Brain microvascular endothelial cell (primary cell): Measurements from ENCODE around the gene SLC3A2.

Source experiments
- DNase-seq: peaks from one replicate; pipeline ENCODE4 v3.0.0-alpha.2; 2020
- H3K27ac ChIP-seq: fragments of 250-450 bp; sonication (Bioruptor Pico); 2 replicates; pipeline ENCODE4 v1.5.1; 2020; ENCODE audit warnings: mild to moderate bottlenecking, moderate library complexity
- H3K27me3 ChIP-seq: fragments of 250-450 bp; sonication (Bioruptor Pico); replicated peaks from 2 replicates; pipeline ENCODE4 v1.5.1; 2020; ENCODE audit warnings: mild to moderate bottlenecking
- H3K36me3 ChIP-seq: fragments of 250-450 bp; sonication (Bioruptor Pico); replicated peaks from 2 replicates; pipeline ENCODE4 v1.5.1; 2020; ENCODE audit warnings: mild to moderate bottlenecking
- H3K4me3 ChIP-seq: 2 replicates; pipeline ENCODE4 v1.5.1; 2011; ENCODE audit warnings: low read depth, mild to moderate bottlenecking, control low read depth, low read length, moderate library complexity
- CTCF ChIP-seq: IDR thresholded peaks from 2 replicates; pipeline ENCODE4 v1.5.1; 2011; ENCODE audit warnings: low read depth, mild to moderate bottlenecking, moderate library complexity, low read length, control low read depth, inconsistent platforms; ENCODE audit errors: missing control alignments
- in situ Hi-C: cut with HindIII; loops from 2 replicates; pipeline ENCODE4 v1.10.0; 2017; ENCODE audit warnings: low sequenced_read_pairs, low pct_ligation_motif_present

The SLC3A2 gene

DNA sequence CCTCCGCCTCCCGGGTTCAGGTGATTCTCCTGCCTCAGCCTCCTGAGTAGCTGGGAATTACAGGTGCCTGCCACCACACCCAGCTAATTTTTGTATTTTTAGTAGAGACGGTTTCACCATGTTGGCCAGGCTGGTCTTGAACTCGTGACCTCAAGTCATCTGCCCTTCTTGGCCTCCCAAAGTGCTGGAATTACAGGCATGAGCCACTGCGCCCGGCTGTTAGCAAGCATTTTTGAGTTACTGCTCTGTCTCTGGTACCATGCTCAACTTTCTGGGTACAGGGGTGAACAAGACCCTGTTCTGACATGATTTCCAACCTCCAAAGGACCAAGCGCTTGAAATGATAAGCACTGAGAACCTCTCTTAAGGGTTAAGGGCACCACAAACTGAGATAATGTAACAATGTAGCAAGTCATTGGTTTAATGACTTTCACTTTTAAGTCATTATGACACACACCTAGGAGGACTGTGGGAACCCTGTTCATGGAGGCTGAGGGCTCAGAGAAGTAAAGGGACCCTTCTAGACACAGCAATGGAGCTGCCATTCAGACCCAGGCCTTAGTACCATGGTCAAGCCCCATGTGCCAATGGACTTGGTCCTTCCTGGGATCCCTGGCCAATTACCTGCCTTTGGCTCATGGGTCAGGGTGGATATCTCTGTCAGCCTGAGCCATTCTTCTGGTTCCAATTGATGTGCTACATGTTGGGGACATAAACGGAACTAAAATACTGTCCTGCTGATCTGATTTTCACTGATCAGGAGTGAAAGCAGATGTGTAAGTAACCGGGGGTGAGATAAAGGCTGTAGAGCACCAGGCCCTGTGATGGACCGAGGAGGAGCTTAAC, 11.6 kb downstream of the SLC3A2 start:
- no peak for DNase-seq
- Histone ChIP-seq H3K36me3 (peaks cover 26% of the 10 kb centered on the region), H3K4me3 (no peak overlapping the region), H3K27ac (no peak overlapping the region), H3K27me3 (no peaks in the 10 kb centered on the region)
- no peak for TF ChIP-seq CTCF
- in situ Hi-C loops = no loop called here

DNA sequence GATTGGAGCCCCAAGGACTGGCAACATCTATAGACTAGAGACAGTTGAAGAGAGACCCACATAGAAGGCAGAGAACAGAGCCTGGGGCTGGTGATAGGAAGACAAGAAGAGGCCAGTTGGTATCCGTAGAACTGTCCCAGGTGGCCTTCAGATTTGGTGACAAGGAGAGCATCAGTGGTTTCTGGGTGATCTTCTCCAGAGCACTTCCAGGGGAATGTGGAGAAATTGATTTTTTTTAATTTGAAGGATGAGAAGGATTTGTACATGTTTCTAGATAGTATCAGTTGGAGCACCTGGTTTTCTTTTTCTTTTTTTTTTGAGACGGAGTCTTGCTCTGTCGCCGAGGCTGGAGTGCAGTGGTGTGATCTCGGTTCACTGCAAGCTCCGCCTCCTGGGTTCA, 14.8 kb downstream of the SLC3A2 start:
- in situ Hi-C loops = no loop called here
- TF ChIP-seq CTCF = no peak
- no peak for DNase-seq
- Histone ChIP-seq H3K4me3 (no peak overlapping the region), H3K36me3 (no peaks in the 10 kb centered on the region), H3K27ac (no peak overlapping the region), H3K27me3 (no peaks in the 10 kb centered on the region)

GRCh38 chr11:62896049-62896448, 15.4 kb downstream of the SLC3A2 start:
- Histone ChIP-seq H3K4me3 (no peak overlapping the region), H3K36me3 (no peaks in the 10 kb centered on the region), H3K27ac (no peak overlapping the region), H3K27me3 (no peaks in the 10 kb centered on the region)
- no peak for TF ChIP-seq CTCF
- in situ Hi-C loops = no loop called here
- no peak for DNase-seq

DNA sequence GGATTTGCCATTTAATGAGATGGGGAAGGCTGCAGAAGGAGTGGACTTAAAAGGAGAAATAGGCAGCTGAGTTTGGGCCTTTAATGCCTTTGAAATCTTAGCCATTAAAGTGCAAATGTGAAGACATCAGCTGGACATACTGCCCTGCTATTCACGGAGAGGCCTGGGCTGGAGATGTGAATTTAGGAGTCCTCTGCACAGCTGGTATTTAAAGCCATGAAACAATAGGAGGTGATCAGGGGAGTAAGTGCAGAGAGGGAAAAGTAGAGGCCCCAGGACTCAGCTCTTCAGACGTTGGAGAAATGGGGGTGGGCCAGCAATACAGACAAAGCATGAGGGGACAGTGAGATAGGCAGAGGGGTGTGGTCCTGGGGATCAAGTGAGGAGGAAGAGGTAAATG, 16.6 kb downstream of the SLC3A2 start:
- Histone ChIP-seq H3K36me3 (no peaks in the 10 kb centered on the region), H3K4me3 (no peak overlapping the region), H3K27me3 (no peaks in the 10 kb centered on the region), H3K27ac (no peak overlapping the region)
- in situ Hi-C loops = no loop called here
- no peak for TF ChIP-seq CTCF
- DNase-seq = no peak

DNA sequence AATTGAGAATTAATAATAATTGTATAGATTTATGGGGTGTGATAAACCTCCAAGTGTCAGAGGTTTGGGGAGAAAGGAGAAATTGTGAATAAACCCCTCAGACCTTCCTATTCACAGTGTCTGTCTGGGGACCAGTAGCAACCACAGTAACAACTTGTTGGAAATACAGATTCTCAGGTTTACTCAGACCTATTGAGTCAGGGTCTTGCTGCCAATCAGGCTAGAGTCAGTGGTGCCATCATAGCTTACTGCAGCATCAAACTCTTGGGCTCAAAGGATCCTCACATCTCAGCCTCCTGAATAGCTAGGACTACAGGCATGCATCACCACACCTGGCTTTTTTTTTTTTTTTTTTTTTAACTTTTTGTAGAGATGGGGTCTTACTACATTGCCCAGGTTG, 17.3 kb downstream of the SLC3A2 start:
- Histone ChIP-seq H3K27ac (no peak overlapping the region), H3K36me3 (no peaks in the 10 kb centered on the region), H3K27me3 (peaks cover 2% of the 10 kb centered on the region), H3K4me3 (no peak overlapping the region)
- in situ Hi-C loops = no loop called here
- DNase-seq = no peak
- no peak for TF ChIP-seq CTCF

- no peak for TF ChIP-seq CTCF
- H3K27me3 ChIP-seq = peaks cover 2% of the 10 kb centered on the region
These were observed 22.2 kb downstream of the SLC3A2 start for GRCh38 chr11:62902932-62903331.

More at GRCh38 chr11:62902932-62903331, 22.2 kb downstream of the SLC3A2 start:
- Histone ChIP-seq H3K36me3 (no peaks in the 10 kb centered on the region), H3K4me3 (no peak overlapping the region), H3K27ac (no peak overlapping the region)
- in situ Hi-C loops = loop anchor here (25.0 kb wide), 1 partner anchor 109 kb away; the partner anchor contains the start of gene SLC22A8
- DNase-seq = no peak
